ENCODE results near the gene REXO5. TPM values are rescaled to one million over a fixed set of nuclear protein-coding genes. Genes with fewer than 3 reads are reported as not detected.

REXO5 gene
- total RNA-seq, 2 donors from 2014 or later = 2.3 to 3.6 TPM

- Histone ChIP-seq H3K27me3 (no peaks in the 10 kb centered on the region), H3K4me1 (peaks cover 19% of the 10 kb centered on the region), H3K36me3 (replicated peaks in 1 of 2; ENCODE audit: insufficient read depth in 1 of 2, low read depth in 2 of 2) (peaks cover 0 to 2% of the 10 kb centered on the region in 2 donors), H3K27ac (no peak overlapping the region), H3K4me3 (no peak overlapping the region), H3K9me3 (no peaks in the 10 kb centered on the region)
- no peak for TF ChIP-seq POLR2A (IDR thresholded peaks at IDR 0.05)
- TF ChIP-seq, protein P1, sequence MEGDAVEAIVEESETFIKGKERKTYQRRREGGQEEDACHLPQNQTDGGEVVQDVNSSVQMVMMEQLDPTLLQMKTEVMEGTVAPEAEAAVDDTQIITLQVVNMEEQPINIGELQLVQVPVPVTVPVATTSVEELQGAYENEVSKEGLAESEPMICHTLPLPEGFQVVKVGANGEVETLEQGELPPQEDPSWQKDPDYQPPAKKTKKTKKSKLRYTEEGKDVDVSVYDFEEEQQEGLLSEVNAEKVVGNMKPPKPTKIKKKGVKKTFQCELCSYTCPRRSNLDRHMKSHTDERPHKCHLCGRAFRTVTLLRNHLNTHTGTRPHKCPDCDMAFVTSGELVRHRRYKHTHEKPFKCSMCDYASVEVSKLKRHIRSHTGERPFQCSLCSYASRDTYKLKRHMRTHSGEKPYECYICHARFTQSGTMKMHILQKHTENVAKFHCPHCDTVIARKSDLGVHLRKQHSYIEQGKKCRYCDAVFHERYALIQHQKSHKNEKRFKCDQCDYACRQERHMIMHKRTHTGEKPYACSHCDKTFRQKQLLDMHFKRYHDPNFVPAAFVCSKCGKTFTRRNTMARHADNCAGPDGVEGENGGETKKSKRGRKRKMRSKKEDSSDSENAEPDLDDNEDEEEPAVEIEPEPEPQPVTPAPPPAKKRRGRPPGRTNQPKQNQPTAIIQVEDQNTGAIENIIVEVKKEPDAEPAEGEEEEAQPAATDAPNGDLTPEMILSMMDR (IDR thresholded peaks at IDR 0.05) = no peak
- ATAC-seq (no peak), DNase-seq (no peak)
- WGBS, 2 donors = 92 to 94% methylated on average over 2 of the region's 2 CpGs
- intact Hi-C loops (cut with DNase I) = loop anchor here (10.0 kb wide), 1 partner anchor 50 kb away; the partner anchor contains the start of genes DCUN1D3 and LYRM1
Measured at GRCh38 chr16:20854963-20855362, 48.6 kb downstream of the REXO5 start.

DNA sequence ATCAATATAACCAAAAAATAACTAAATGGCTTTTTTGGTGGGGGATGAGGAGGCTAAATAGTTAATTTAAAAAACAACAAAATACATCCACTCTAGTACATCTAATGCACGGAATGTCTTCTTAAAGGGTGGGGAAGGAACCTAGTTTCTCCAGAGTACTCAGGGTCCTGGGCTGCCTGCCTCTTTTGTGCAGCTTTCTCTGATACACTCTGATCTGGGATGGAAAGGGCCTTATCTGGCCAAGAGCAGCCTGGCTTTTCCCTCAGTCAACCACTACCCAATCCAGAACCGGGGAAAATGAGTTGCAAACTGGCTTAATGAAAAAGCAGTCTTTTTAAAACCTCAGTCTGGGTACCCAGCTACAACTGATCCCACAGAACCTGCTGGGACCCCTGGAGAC, 51.0 kb downstream of the REXO5 start:
- no peak for TF ChIP-seq POLR2A (IDR thresholded peaks at IDR 0.05)
- TF ChIP-seq, protein P1 (IDR thresholded peaks at IDR 0.05) = no peak
- ATAC-seq = no peak
- no peaks in the 10 kb centered on the region for H3K9me3 ChIP-seq
- intact Hi-C loops (cut with DNase I) = loop anchor here (10.0 kb wide), 1 partner anchor 48 kb away; the partner anchor contains the start of genes DCUN1D3 and LYRM1
- H3K4me3 ChIP-seq = no peak overlapping the region
- peaks cover 0 to 2% of the 10 kb centered on the region in 2 donors for H3K36me3 ChIP-seq (replicated peaks in 1 of 2; ENCODE audit: insufficient read depth in 1 of 2, low read depth in 2 of 2)
- no peaks in the 10 kb centered on the region for H3K27me3 ChIP-seq
- no peaks in the 10 kb centered on the region for H3K4me1 ChIP-seq
- DNase-seq = no peak
- 87 to 91% methylated on average over 2 of the region's 2 CpGs for WGBS, 2 donors
- no peak overlapping the region for H3K27ac ChIP-seq

DNA sequence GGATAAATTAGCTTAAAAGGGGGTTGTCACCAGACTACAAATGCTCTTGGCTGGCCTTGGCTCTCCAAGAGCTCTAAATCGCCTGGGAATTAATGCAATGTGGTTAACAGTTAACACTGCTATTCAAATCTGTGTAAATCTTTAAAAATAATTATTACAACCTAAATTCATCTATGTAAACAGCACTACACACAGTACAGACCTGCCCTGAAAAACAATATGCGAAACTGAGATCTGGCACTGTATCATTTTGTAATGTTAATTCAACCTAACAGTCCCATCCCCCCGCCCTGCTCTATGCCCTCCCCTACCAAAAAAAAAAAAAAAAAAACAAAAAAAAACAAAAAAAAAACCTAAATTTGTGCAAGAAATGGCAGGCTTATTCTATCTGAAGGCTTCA, 52.9 kb downstream of the REXO5 start:
- TF ChIP-seq, protein P1 (IDR thresholded peaks at IDR 0.05) = no peak
- no peak for TF ChIP-seq POLR2A (IDR thresholded peaks at IDR 0.05)
- DNase-seq (no peak), ATAC-seq (no peak)
- Histone ChIP-seq H3K9me3 (no peaks in the 10 kb centered on the region), H3K36me3 (replicated peaks in 1 of 2; ENCODE audit: insufficient read depth in 1 of 2, low read depth in 2 of 2) (peaks cover 0 to 2% of the 10 kb centered on the region in 2 donors), H3K4me3 (no peak overlapping the region), H3K4me1 (no peaks in the 10 kb centered on the region), H3K27me3 (no peaks in the 10 kb centered on the region), H3K27ac (no peak overlapping the region)
- intact Hi-C loops (cut with DNase I) = loop anchor here (10.0 kb wide), 1 partner anchor 46 kb away; the partner anchor contains the start of genes DCUN1D3 and LYRM1
- 80 to 81% methylated on average over 3 of the region's 3 CpGs for WGBS, 2 donors

DNA sequence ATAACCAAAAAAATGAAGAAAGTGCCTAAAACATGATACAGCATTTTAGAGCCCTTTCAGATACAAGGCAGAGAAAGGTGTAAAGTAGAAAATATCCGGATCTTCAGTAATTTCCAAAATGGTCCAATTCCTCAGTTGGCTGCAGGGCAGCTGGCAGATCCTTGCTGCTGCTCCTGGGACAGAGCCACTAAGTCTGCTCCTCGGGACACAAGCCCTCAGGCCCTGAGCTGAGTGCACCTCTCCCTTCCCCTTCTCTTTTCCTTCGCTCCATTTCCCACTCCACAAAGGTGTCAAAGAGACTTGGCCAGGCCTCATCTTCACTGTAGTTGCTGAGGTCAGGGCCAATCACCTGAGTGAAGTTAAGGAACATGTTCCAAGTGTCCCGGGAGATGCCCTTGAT, 53.4 kb downstream of the REXO5 start:
- no peak overlapping the region for H3K27ac ChIP-seq
- ATAC-seq = no peak

More for the DNA sequence above, 53.4 kb downstream of the REXO5 start:
- DNase-seq = no peak
- Histone ChIP-seq H3K36me3 (replicated peaks in 1 of 2; ENCODE audit: insufficient read depth in 1 of 2, low read depth in 2 of 2) (peaks cover 0 to 2% of the 10 kb centered on the region in 2 donors), H3K4me1 (no peaks in the 10 kb centered on the region), H3K9me3 (no peaks in the 10 kb centered on the region), H3K4me3 (no peak overlapping the region), H3K27me3 (no peaks in the 10 kb centered on the region)
- TF ChIP-seq, protein P1 (IDR thresholded peaks at IDR 0.05) = no peak
- TF ChIP-seq POLR2A (IDR thresholded peaks at IDR 0.05) = no peak
- intact Hi-C loops (cut with DNase I) = loop anchor here (10.0 kb wide), 1 partner anchor 45 kb away; the partner anchor contains the start of genes DCUN1D3 and LYRM1
- 76 to 78% methylated on average over 4 of the region's 4 CpGs for WGBS, 2 donors

Measured in body of pancreas (tissue), 4 donors.